Liver (tissue), 9 donors: ENCODE results near the gene MTMR11. TPM values are rescaled to one million over a fixed set of nuclear protein-coding genes. Genes with fewer than 3 reads are reported as not detected.

Experiments used
- DNase-seq: peaks from one replicate; pipeline ENCODE4 v3.0.0-alpha.2; 2017; ENCODE audit warnings: low spot score
- H3K27ac ChIP-seq, 2 donors: one replicate each; pipeline ENCODE4 v1.7.0; 2013; ENCODE audit warnings: inconsistent platforms in 2 of 2, low read length in 2 of 2, control low read depth in 1 of 2, low read depth in 1 of 2, mild to moderate bottlenecking in 1 of 2
- H3K27me3 ChIP-seq, 4 donors: one replicate each; pipeline versions ENCODE4 v1.6.1 to v1.7.0; 2013; ENCODE audit warnings: low read length in 3 of 4, inconsistent platforms in 1 of 4, mild to moderate bottlenecking in 1 of 4, moderate library complexity in 1 of 4; ENCODE audit not compliant: control insufficient read depth in 4 of 4, insufficient read depth in 4 of 4
- H3K36me3 ChIP-seq, 4 donors: one replicate each; pipeline versions ENCODE4 v1.6.1 to v1.7.0; 2013; ENCODE audit warnings: low read length in 3 of 4, mild to moderate bottlenecking in 3 of 4, low read depth in 1 of 4, moderate library complexity in 1 of 4; ENCODE audit not compliant: control insufficient read depth in 4 of 4, insufficient read depth in 3 of 4
- H3K4me1 ChIP-seq, 4 donors: one replicate each; pipeline versions ENCODE4 v1.6.1 to v1.7.0; 2013; ENCODE audit warnings: low read length in 3 of 4, mild to moderate bottlenecking in 3 of 4, moderate library complexity in 1 of 4; ENCODE audit not compliant: control insufficient read depth in 4 of 4, insufficient read depth in 4 of 4
- H3K4me3 ChIP-seq, 3 donors: one replicate each; pipeline versions ENCODE4 v1.6.1 to v1.7.0; 2013; ENCODE audit warnings: low read length in 3 of 3, control low read depth in 1 of 3, low read depth in 1 of 3, mild to moderate bottlenecking in 1 of 3
- H3K9ac ChIP-seq, 2 donors: one replicate each; pipeline ENCODE4 v1.7.0; 2013; ENCODE audit warnings: low read length in 2 of 2, mild to moderate bottlenecking in 2 of 2, moderate library complexity in 2 of 2, control low read depth in 1 of 2, low read depth in 1 of 2
- H3K9me3 ChIP-seq, 4 donors: one replicate each; pipeline versions ENCODE4 v1.6.1 to v1.7.0; 2013; ENCODE audit warnings: low read length in 3 of 4; ENCODE audit not compliant: control insufficient read depth in 4 of 4
- ATF3 ChIP-seq: IDR thresholded peaks from 2 replicates; pipeline ENCODE4 v1.6.1; 2016; ENCODE audit warnings: antibody characterized with exemption
- CTCF ChIP-seq: fragments of 150-350 bp; IDR thresholded peaks from 2 replicates; pipeline ENCODE4 v1.5.1; 2017; ENCODE audit warnings: improper control_type of control experiment, low read depth, low read length; ENCODE audit not compliant: missing input control
- EGR1 ChIP-seq, 2 donors: IDR thresholded peaks; 2 replicates each; pipeline ENCODE4 v1.6.1; 2016 to 2018; ENCODE audit warnings: antibody characterized with exemption in 2 of 2, low read depth in 2 of 2
- FOXA1 ChIP-seq: IDR thresholded peaks from 2 replicates; pipeline ENCODE4 v1.6.1; 2016; ENCODE audit warnings: antibody characterized with exemption
- FOXA2 ChIP-seq: IDR thresholded peaks from 2 replicates; pipeline ENCODE4 v1.6.1; 2016; ENCODE audit warnings: antibody characterized with exemption
- GABPA ChIP-seq, 2 donors: IDR thresholded peaks in 1 of 2; conservative IDR thresholded peaks in 1 of 2; 2 replicates each; pipeline ENCODE4 v1.6.1; 2016; ENCODE audit warnings: antibody characterized with exemption in 2 of 2, mild to moderate bottlenecking in 1 of 2, moderate library complexity in 1 of 2
- HNF4A ChIP-seq, 2 donors: conservative IDR thresholded peaks; 2 replicates each; pipeline ENCODE4 v1.6.1; 2016; ENCODE audit warnings: antibody characterized with exemption in 2 of 2, mild to moderate bottlenecking in 2 of 2
- HNF4G ChIP-seq: IDR thresholded peaks from 2 replicates; pipeline ENCODE4 v1.6.1; 2016; ENCODE audit warnings: antibody characterized with exemption
- JUND ChIP-seq, 2 donors: IDR thresholded peaks; 2 replicates each; pipeline ENCODE4 v1.6.1; 2016; ENCODE audit warnings: antibody characterized with exemption in 2 of 2
- NR2F2 ChIP-seq: IDR thresholded peaks from 2 replicates; pipeline ENCODE4 v1.6.1; 2016; ENCODE audit warnings: antibody characterized with exemption
- RAD21 ChIP-seq, 2 donors: IDR thresholded peaks; 2 replicates each; pipeline ENCODE4 v1.6.1; 2016; ENCODE audit warnings: antibody characterized with exemption in 2 of 2, mild to moderate bottlenecking in 2 of 2
- REST ChIP-seq: IDR thresholded peaks from 2 replicates; pipeline ENCODE4 v1.6.1; 2016; ENCODE audit warnings: antibody characterized with exemption, mild to moderate bottlenecking
- RXRA ChIP-seq, 2 donors: IDR thresholded peaks; 2 replicates each; pipeline ENCODE4 v1.6.1; 2017 to 2018; ENCODE audit warnings: antibody characterized with exemption in 2 of 2, mild to moderate bottlenecking in 1 of 2
- SP1 ChIP-seq: IDR thresholded peaks from 2 replicates; pipeline ENCODE4 v1.6.1; 2018; ENCODE audit warnings: antibody characterized with exemption, mild to moderate bottlenecking
- TAF1 ChIP-seq: conservative IDR thresholded peaks from 2 replicates; pipeline ENCODE4 v1.6.1; 2016; ENCODE audit warnings: antibody characterized with exemption, mild to moderate bottlenecking
- YY1 ChIP-seq: IDR thresholded peaks from 2 replicates; pipeline ENCODE4 v1.6.1; 2016; ENCODE audit warnings: antibody characterized with exemption, mild to moderate bottlenecking
- WGBS: extraction: QIAGEN DNeasy Blood & Tissue Kit; methylation state at CpG from one replicate; pipeline ENCODE4 v1.1.7; 2013; 5-methylcytosine and 5-hydroxymethylcytosine counted together
- polyA plus RNA-seq, 2 donors: library from polyadenylated mRNA; stranded (reverse) in 1 of 2; unstranded in 1 of 2; fragments of 200-250 nt in 1 of 2; fragments of >200 nt in 1 of 2; fragmentation: Nextera tagmentation in 1 of 2; extraction: Ambion mirVana in 1 of 2; gene quantifications; one replicate each; pipeline versions ENCODE4 v1.2.1 to v1.2.3, GENCODE V29; 2013 to 2015
- total RNA-seq, 2 donors: library from RNA; depleted of rRNA; stranded (reverse); fragments of >200 nt; gene quantifications; one replicate each; pipeline ENCODE4 v1.2.3, GENCODE V29; 2014
- TF ChIP-seq, protein P1 (sequence below): IDR thresholded peaks from 2 replicates; pipeline ENCODE4 v1.6.1; 2016; ENCODE audit warnings: antibody characterized with exemption
- TF ChIP-seq, protein P2 (sequence below): IDR thresholded peaks from 2 replicates; pipeline ENCODE4 v1.6.1; 2016; ENCODE audit warnings: antibody characterized with exemption
- donor health status: healthy.
- donor health status: healthy.
- donor health status: healthy.
- donor health status: healthy.
- donor health status: healthy.

MTMR11 gene
- total and polyA plus RNA-seq, 4 donors = 1.5 to 2.1 (median 1.8) TPM

DNA sequence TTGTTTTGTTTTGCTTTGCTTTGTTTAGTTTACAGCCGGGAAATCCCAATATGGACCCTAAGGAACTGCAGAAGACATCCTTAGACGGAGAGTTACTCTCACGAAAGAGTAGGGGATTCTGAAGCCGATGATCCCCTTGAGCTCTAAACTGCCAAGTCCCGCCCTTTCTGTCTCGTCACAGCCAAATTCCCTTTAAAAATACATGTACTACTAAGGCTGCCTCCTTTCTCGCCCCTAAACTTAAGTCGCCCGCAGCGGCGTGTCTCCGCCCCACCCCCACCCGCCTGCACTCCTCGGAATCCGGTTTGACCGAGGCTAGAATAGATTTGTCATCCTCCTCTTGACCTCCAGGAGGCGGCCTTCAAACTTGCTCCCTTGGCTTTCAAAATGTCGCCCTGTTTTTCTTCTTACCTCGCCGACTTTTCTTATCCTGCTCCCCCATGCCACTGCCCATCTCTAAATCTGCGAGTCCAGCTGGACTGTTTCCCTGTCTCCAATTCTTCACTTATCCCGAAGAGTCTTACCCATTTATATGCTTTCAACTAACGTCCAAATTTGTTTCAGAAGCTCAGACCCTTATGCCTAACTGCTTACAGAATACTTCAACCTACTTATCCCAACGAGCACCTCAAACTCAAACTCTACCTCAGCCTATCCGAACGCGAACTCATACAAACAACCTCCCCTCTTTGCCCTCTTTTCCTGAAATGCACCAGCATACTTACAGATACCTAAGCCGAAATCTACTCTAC lies 48.3 kb downstream of the MTMR11 start (continued):
- no peak for TF ChIP-seq REST
- no peak for TF ChIP-seq GABPA (IDR thresholded peaks at IDR 0.05 in 1 of 2, conservative IDR thresholded peaks at IDR 0.05 in 1 of 2)
- peak; percentile 60 to 67 for TF ChIP-seq RXRA (IDR thresholded peaks at IDR 0.05)
- TF ChIP-seq, protein P1, sequence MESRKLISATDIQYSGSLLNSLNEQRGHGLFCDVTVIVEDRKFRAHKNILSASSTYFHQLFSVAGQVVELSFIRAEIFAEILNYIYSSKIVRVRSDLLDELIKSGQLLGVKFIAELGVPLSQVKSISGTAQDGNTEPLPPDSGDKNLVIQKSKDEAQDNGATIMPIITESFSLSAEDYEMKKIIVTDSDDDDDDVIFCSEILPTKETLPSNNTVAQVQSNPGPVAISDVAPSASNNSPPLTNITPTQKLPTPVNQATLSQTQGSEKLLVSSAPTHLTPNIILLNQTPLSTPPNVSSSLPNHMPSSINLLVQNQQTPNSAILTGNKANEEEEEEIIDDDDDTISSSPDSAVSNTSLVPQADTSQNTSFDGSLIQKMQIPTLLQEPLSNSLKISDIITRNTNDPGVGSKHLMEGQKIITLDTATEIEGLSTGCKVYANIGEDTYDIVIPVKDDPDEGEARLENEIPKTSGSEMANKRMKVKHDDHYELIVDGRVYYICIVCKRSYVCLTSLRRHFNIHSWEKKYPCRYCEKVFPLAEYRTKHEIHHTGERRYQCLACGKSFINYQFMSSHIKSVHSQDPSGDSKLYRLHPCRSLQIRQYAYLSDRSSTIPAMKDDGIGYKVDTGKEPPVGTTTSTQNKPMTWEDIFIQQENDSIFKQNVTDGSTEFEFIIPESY = no peak
- TF ChIP-seq EGR1 (IDR thresholded peaks at IDR 0.05; ENCODE audit: low read depth in 2 of 2) = no peak
- no peak for TF ChIP-seq FOXA1

DNA sequence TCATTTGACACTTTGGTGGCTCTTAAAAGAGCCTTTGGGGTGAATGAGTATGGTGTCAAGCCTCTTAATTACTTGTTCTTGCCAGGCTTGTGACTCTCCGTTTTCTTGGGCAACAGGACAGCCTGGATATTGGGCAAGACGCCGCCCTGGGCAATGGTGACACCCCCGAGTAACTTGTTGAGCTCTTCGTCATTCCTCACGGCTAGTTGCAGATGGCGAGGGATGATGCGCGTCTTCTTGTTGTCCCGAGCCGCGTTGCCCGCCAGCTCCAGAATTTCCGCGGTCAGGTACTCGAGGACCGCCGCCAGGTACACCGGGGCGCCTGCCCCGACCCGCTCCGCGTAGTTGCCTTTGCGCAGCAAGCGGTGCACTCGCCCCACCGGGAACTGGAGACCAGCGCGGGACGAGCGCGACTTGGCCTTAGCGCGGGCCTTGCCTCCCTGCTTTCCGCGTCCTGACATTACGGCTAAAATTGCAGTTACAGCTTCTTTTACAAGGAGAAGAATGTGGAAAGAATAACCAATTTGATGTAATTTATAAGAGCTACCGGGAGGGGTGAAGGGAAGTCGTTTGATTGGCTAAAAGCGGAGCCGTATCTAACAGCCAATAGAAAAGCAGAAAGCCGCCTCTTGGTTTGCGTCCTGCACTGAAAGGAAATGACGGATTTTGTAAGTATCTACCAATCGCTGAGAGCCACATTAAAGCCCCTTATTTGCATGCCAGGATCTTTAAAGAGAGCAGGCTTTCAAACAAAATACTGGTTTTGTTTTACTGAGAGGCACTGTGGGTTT lies 49.0 kb downstream of the MTMR11 start:
- TF ChIP-seq HNF4A (conservative IDR thresholded peaks at IDR 0.05) (no peak), NR2F2 (no peak), EGR1 (IDR thresholded peaks at IDR 0.05; ENCODE audit: low read depth in 2 of 2) (peak in 1 of 2 donors; percentile 34), YY1 (no peak), GABPA (IDR thresholded peaks at IDR 0.05 in 1 of 2, conservative IDR thresholded peaks at IDR 0.05 in 1 of 2) (peak; percentile 39 to 83), RAD21 (IDR thresholded peaks at IDR 0.05) (no peak), RXRA (IDR thresholded peaks at IDR 0.05) (no peak), JUND (IDR thresholded peaks at IDR 0.05) (peak in 1 of 2 donors; percentile 45), SP1 (peak; percentile 73), CTCF (no peak), HNF4G (no peak), FOXA1 (no peak), FOXA2 (no peak), REST (peak; percentile 97), ATF3 (peak; percentile 10), TAF1 (peak; percentile 95)
- TF ChIP-seq, protein P2, sequence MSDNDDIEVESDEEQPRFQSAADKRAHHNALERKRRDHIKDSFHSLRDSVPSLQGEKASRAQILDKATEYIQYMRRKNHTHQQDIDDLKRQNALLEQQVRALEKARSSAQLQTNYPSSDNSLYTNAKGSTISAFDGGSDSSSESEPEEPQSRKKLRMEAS = no peak
- TF ChIP-seq, protein P1 = peak; percentile 10
- H3K9me3 ChIP-seq = no peaks in the 10 kb centered on the region
- peak overlapping the region; percentile 87 to 100 for H3K9ac ChIP-seq
- H3K4me1 ChIP-seq = peaks cover 6 to 28% (median 15%) of the 10 kb centered on the region in 4 donors
- H3K4me3 ChIP-seq = peak overlapping the region; percentile 60 to 82 (median 81)
- H3K36me3 ChIP-seq = no peaks in the 10 kb centered on the region
- DNase-seq = peak; percentile 84
- WGBS = under 1% methylated on average over 46 of the region's 46 CpGs
- H3K27me3 ChIP-seq = no peaks in the 10 kb centered on the region
- H3K27ac ChIP-seq = peak overlapping the region; percentile 100
